ENCODE measurements around the gene APOM. TPM values are rescaled to one million over a fixed set of nuclear protein-coding genes. Genes with fewer than 3 reads are reported as not detected.

Gene APOM
- total RNA-seq, 1 donor from 2014 or later = 3.4 TPM

DNA sequence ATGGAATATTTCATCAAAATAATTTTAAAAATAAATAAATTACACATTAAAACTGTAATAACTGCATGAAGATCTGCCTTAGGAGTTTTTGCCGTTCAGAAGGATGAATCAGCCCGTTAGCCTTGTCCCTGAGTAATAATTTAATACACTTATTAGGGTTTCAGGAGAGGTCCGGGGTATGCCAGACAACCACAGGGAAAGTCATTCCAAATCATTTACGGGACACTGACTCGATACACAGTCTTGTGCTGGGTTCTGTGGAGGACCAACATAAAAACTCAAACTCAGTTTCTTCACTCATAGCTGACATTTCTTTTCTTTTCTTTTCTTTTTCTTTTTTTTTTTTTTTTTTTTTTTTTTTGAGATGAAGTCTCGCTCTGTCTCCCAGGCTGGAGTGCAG is 50.2 kb downstream of the APOM start:
- intact Hi-C loops (cut with micrococcal nuclease) = no loop called here
- no peaks in the 10 kb centered on the region for H3K9me3 Mint-ChIP-seq
- peaks cover 5% of the 10 kb centered on the region for H3K36me3 Mint-ChIP-seq (ENCODE audit: low read depth)
- no peak overlapping the region for H3K27ac Mint-ChIP-seq
- H3K27me3 Mint-ChIP-seq = no peaks in the 10 kb centered on the region
- DNase-seq = no peak
- no peak overlapping the region for H3K4me3 Mint-ChIP-seq
- peaks cover 23% of the 10 kb centered on the region for H3K4me1 Mint-ChIP-seq

DNA sequence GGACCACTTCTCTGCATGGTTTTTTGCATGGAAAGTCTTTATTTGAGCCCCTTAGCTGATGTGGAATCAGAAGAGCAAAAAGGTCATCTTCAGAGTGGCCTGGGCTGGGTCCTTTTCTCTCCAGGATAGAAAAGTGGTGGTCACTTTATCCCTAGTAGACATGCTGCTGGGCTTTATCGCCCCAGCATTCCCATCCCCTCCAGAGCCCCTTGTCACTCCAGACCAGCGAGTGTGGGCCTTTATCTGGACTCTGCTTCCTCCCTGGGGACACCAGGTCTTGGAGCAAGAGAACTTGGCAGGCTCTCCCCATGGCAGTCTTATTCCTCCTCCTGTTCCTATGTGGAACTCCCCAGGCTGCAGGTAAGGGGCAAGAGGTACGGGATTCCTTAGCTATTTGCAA is 50.9 kb downstream of the APOM start, which contains the start of gene LY6G6F:
LY6G6F (plus strand) TSS at position 268 of the 400 bp plus-strand sequence; CDS start at position 309, 41 bp downstream.
- Mint-ChIP-seq H3K9me3 (no peaks in the 10 kb centered on the region), H3K4me1 (peaks cover 22% of the 10 kb centered on the region), H3K27me3 (no peaks in the 10 kb centered on the region), H3K27ac (no peak within 1 kb of the TSS), H3K4me3 (no peak within 1 kb of the TSS), H3K36me3 (ENCODE audit: low read depth) (peaks cover 5% of the 10 kb centered on the region)
- intact Hi-C loops (cut with micrococcal nuclease) = no loop called here
- DNase-seq = peak; percentile 56

GRCh38 chr6:31707701-31708100 is 52.0 kb downstream of the APOM start:
- Mint-ChIP-seq H3K4me1 (peaks cover 21% of the 10 kb centered on the region), H3K36me3 (ENCODE audit: low read depth) (peaks cover under 1% of the 10 kb centered on the region), H3K9me3 (no peaks in the 10 kb centered on the region), H3K27me3 (peaks cover 7% of the 10 kb centered on the region), H3K4me3 (no peak overlapping the region), H3K27ac (no peak overlapping the region)
- no peak for DNase-seq
- intact Hi-C loops (cut with micrococcal nuclease) = no loop called here

Other genes with a start within 250 kb of the APOM start
- gene MICB, start 157.7 kb upstream of the APOM start, total RNA-seq = 32.8 and 35.5 TPM in 2 replicates
- gene MCCD1, start 126.9 kb upstream of the APOM start, total RNA-seq = not detected in 2 replicates
- gene DDX39B, start 113.9 kb upstream of the APOM start, total RNA-seq = 696 and 720 TPM in 2 replicates
- 0.89 and 0.92 TPM in 2 replicates for gene ATP6V1G2, start 109.3 kb upstream of the APOM start, total RNA-seq
- 14.8 and 16.2 TPM in 2 replicates for gene NFKBIL1, start 108.3 kb upstream of the APOM start, total RNA-seq
- gene LTA, start 83.6 kb upstream of the APOM start, total RNA-seq = 622 and 631 TPM in 2 replicates
- 294 and 303 TPM in 2 replicates for gene TNF, start 80.3 kb upstream of the APOM start, total RNA-seq
- gene LTB, start 73.5 kb upstream of the APOM start, total RNA-seq = 134 and 136 TPM in 2 replicates
- 42.6 and 46.4 TPM in 2 replicates for gene LST1, start 69.6 kb upstream of the APOM start, total RNA-seq
- gene NCR3, start 62.9 kb upstream of the APOM start, total RNA-seq = 12.2 and 14.5 TPM in 2 replicates
- gene AIF1, start 40.7 kb upstream of the APOM start, total RNA-seq = 68.2 and 69.6 TPM in 2 replicates
- gene PRRC2A, start 35.2 kb upstream of the APOM start, total RNA-seq = 290 and 303 TPM in 2 replicates
- gene BAG6, start 3.2 kb upstream of the APOM start, total RNA-seq = 324 and 342 TPM in 2 replicates
- 16.8 and 17.9 TPM in 2 replicates for gene C6orf47, start 4.9 kb downstream of the APOM start, total RNA-seq
- gene GPANK1, start 9.1 kb downstream of the APOM start, total RNA-seq = 32.9 and 33.6 TPM in 2 replicates
- 288 and 302 TPM in 2 replicates for gene CSNK2B, start 10.2 kb downstream of the APOM start, total RNA-seq
- gene LY6G5B, start 14.1 kb downstream of the APOM start, total RNA-seq = 32.8 and 33.5 TPM in 2 replicates
- gene LY6G5C, start 25.2 kb downstream of the APOM start, total RNA-seq = 4.1 and 4.9 TPM in 2 replicates
- 43.1 and 44.7 TPM in 2 replicates for gene ABHD16A, start 47.4 kb downstream of the APOM start, total RNA-seq
- gene LY6G6F, start 51.0 kb downstream of the APOM start, total RNA-seq = not detected in 2 replicates
- not detected in 2 replicates for gene LY6G6D, start 59.5 kb downstream of the APOM start, total RNA-seq
- not detected in 2 replicates for gene LY6G6C, start 65.9 kb downstream of the APOM start, total RNA-seq
- not detected in 2 replicates for gene MPIG6B, start 67.5 kb downstream of the APOM start, total RNA-seq
- gene DDAH2, start 73.4 kb downstream of the APOM start, total RNA-seq = 4.8 and 5.6 TPM in 2 replicates
- 385 TPM in 2 replicates for gene CLIC1, start 80.6 kb downstream of the APOM start, total RNA-seq
- gene MSH5, start 84.1 kb downstream of the APOM start, total RNA-seq = 87.8 and 99.6 TPM in 2 replicates
- gene SAPCD1, start 106.8 kb downstream of the APOM start, total RNA-seq = 15.0 and 17.7 TPM in 2 replicates
- 3.0 and 3.2 TPM in 2 replicates for gene VWA7, start 121.4 kb downstream of the APOM start, total RNA-seq
- 173 and 181 TPM in 2 replicates for gene VARS1, start 139.9 kb downstream of the APOM start, total RNA-seq
- 142 and 146 TPM in 2 replicates for gene LSM2, start 151.1 kb downstream of the APOM start, total RNA-seq
- 1.8 and 2.5 TPM in 2 replicates for gene HSPA1L, start 159.4 kb downstream of the APOM start, total RNA-seq
- 189 and 190 TPM in 2 replicates for gene HSPA1A, start 159.6 kb downstream of the APOM start, total RNA-seq
- gene HSPA1B, start 171.8 kb downstream of the APOM start, total RNA-seq = 156 and 161 TPM in 2 replicates
- gene NEU1, start 206.9 kb downstream of the APOM start, total RNA-seq = 20.4 and 22.2 TPM in 2 replicates
- 0.21 TPM in 1 of 2 replicates, not detected in the other for gene SLC44A4, start 223.1 kb downstream of the APOM start, total RNA-seq
- 73.5 and 79.3 TPM in 2 replicates for gene EHMT2, start 241.8 kb downstream of the APOM start, total RNA-seq
- 3.7 and 4.6 TPM in 2 replicates for gene ZBTB12, start 246.2 kb downstream of the APOM start, total RNA-seq